Fibroblast of lung (primary cell): ENCODE results near the gene HOXC12.

Experiments used
- CTCF ChIP-seq, 2 donors: IDR thresholded peaks in 1 of 2; conservative IDR thresholded peaks in 1 of 2; 1 replicate in 1 of 2; 2 replicates in 1 of 2; pipeline ENCODE4 v1.5.1; 2011 to 2012; ENCODE audit warnings: low read length in 2 of 2, control low read depth in 1 of 2, inconsistent platforms in 1 of 2, low read depth in 1 of 2, mild to moderate bottlenecking in 1 of 2
- EZH2 ChIP-seq: IDR thresholded peaks from 2 replicates; pipeline ENCODE4 v1.5.1; 2012; ENCODE audit warnings: low read length, control low read depth, mild to moderate bottlenecking; ENCODE audit errors: missing control alignments

DNA sequence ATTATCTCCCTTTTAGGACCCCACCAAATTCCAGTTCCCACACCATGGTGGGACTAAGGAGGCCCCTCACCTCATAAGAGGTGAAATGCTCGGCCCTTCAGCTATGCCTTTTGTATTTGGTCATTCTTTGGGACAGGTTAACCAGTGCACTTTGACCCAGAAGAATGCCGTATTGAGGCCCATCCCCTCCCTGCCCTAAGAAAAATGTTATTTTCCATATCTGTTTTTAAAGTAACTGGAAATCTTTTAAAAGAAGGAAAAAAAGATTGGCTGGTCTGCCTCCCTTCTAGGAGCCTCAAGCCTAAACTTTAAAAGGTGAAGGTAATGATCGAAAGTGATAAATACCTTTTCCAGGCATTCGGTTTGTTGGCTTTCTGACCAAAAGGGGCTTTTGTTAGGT is 21.8 kb upstream of the HOXC12 start:
- TF ChIP-seq EZH2 = no peak
- no peak for TF ChIP-seq CTCF (conservative IDR thresholded peaks at IDR 0.05 in 1 of 2, IDR thresholded peaks at IDR 0.05 in 1 of 2; ENCODE audit: low read depth in 1 of 2, low read length in 2 of 2)
